ENCODE measurements around the gene TRAPPC10.

DNA sequence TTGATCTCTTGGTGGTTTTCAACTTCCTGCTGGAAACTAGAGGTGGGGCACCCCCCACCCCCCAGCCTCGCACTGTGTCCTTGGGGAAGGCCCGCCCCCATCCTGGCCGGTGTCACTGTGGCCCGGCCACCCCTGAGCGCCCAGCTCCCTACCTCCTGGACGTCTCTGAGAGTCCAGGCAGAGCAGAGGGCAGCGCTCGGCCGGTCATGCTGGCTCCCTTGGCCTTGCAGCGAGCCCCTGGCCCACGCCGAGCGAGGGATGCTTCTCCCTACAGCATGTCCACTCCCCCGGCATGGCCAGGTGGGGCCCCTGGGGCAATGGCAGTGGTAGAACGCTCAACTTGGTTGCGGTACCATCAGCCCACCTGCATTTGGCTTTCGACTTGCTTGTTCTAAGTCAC lies 28.7 kb upstream of the TRAPPC10 start:
- TF ChIP-seq PHF21A (IDR thresholded peaks at IDR 0.05; ENCODE audit: borderline replicate concordance, low read depth), result no peak
- no peak for TF ChIP-seq EZH2 (IDR thresholded peaks at IDR 0.05; ENCODE audit: borderline replicate concordance, low read depth, low read length)
- no peak for TF ChIP-seq CEBPG (CRISPR knock-in tag; IDR thresholded peaks at IDR 0.05)
- TF ChIP-seq CEBPG (tag; conservative IDR thresholded peaks at IDR 0.05 in 1 of 2, IDR thresholded peaks at IDR 0.05 in 1 of 2), result no peak
- TF ChIP-seq ZNF79 (CRISPR knock-in tag; IDR thresholded peaks at IDR 0.05; ENCODE audit: low read depth), result no peak
- TF ChIP-seq CBX8 (IDR thresholded peaks at IDR 0.05; ENCODE audit: borderline replicate concordance, extremely low read depth, low read depth, low read length, poor library complexity, severe bottlenecking), result no peak
- no peak for TF ChIP-seq DNMT1 (IDR thresholded peaks at IDR 0.05)
- TF ChIP-seq, protein P1, sequence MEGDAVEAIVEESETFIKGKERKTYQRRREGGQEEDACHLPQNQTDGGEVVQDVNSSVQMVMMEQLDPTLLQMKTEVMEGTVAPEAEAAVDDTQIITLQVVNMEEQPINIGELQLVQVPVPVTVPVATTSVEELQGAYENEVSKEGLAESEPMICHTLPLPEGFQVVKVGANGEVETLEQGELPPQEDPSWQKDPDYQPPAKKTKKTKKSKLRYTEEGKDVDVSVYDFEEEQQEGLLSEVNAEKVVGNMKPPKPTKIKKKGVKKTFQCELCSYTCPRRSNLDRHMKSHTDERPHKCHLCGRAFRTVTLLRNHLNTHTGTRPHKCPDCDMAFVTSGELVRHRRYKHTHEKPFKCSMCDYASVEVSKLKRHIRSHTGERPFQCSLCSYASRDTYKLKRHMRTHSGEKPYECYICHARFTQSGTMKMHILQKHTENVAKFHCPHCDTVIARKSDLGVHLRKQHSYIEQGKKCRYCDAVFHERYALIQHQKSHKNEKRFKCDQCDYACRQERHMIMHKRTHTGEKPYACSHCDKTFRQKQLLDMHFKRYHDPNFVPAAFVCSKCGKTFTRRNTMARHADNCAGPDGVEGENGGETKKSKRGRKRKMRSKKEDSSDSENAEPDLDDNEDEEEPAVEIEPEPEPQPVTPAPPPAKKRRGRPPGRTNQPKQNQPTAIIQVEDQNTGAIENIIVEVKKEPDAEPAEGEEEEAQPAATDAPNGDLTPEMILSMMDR (IDR thresholded peaks at IDR 0.05 in 2 of 3, conservative IDR thresholded peaks at IDR 0.05 in 1 of 3; ENCODE audit: insufficient read depth in 2 of 3, low read depth in 1 of 3, low read length in 3 of 3), result no peak
- no peak for TF ChIP-seq CBX2 (IDR thresholded peaks at IDR 0.05; ENCODE audit: insufficient read depth, low read length, poor library complexity, severe bottlenecking)

Data from K562 (cell line).